Calu3 (cell line): ENCODE data around the gene ZNF679. TPM values are rescaled to one million over a fixed set of nuclear protein-coding genes. Genes with fewer than 3 reads are reported as not detected.
"Not testable (repeated sequence)": the region's sequence is repeated elsewhere in the genome, so short reads cannot be mapped to it uniquely, and the experiment has no call there.

Source experiments
- BruUV-seq: library from RNA; stranded (reverse); fragments of 400-500 nt; replicated peaks from 2 replicates; lab custom pipeline; 2021; lab: Mats Ljungman, UMichigan
- CTCF ChIA-PET: fragments of 300-600 bp; sonication (Branson Sonifier 250); formaldehyde crosslinking; loops from one replicate; lab custom pipeline; 2022; ENCODE audit warnings: antibody characterized with exemption; lab: Charles Lee
- DNase-seq: peaks from one replicate; pipeline ENCODE4 v3.0.0; 2022
- H3K27ac Mint-ChIP-seq: one replicate; pipeline ENCODE4 v1.8.0; 2022; ENCODE audit warnings: mixed read lengths; ENCODE audit not compliant: unreplicated experiment
- H3K27me3 Mint-ChIP-seq: one replicate; pipeline ENCODE4 v1.8.0; 2022; ENCODE audit warnings: mixed read lengths; ENCODE audit not compliant: unreplicated experiment
- H3K36me3 Mint-ChIP-seq: one replicate; pipeline ENCODE4 v1.8.0; 2022; ENCODE audit warnings: mild to moderate bottlenecking, moderate library complexity, mixed read lengths; ENCODE audit not compliant: insufficient read depth, unreplicated experiment
- H3K4me1 Mint-ChIP-seq: one replicate; pipeline ENCODE4 v1.8.0; 2022; ENCODE audit warnings: mild to moderate bottlenecking, low read depth, mixed read lengths; ENCODE audit not compliant: unreplicated experiment
- H3K4me3 Mint-ChIP-seq: one replicate; pipeline ENCODE4 v1.8.0; 2022; ENCODE audit warnings: mild to moderate bottlenecking, low read depth, moderate library complexity, mixed read lengths; ENCODE audit not compliant: unreplicated experiment
- H3K9me3 Mint-ChIP-seq: one replicate; pipeline ENCODE4 v1.8.0; 2022; ENCODE audit warnings: low read depth, mixed read lengths; ENCODE audit not compliant: unreplicated experiment
- CTCF ChIP-seq: fragments of 200-600 bp; IDR thresholded peaks from one replicate; pipeline ENCODE4 v1.8.0; 2022; ENCODE audit warnings: antibody characterized with exemption; ENCODE audit not compliant: unreplicated experiment
- intact Hi-C: fragments of 100-400 bp; cut with micrococcal nuclease; formaldehyde crosslinking; loops from one replicate; pipeline ENCODE4 v1.10.0; 2022; ENCODE audit not compliant: unreplicated experiment
- total RNA-seq: library from RNA; stranded (reverse); gene quantifications from 2 replicates; pipeline ENCODE4 v1.2.3, GENCODE V29; 2022

Gene ZNF679
- total RNA-seq, 1 experiment from 2014 or later = not detected

GRCh38 chr7:64312826-64313225, 84.6 kb downstream of the ZNF679 start:
- DNase-seq = no peak
- H3K27ac Mint-ChIP-seq = no peak overlapping the region
- CTCF ChIA-PET = no interaction called here
- no peaks in the 10 kb centered on the region for H3K27me3 Mint-ChIP-seq
- no TSS peak for BruUV-seq
- no peak for TF ChIP-seq CTCF
- intact Hi-C loops = no loop called here
- H3K4me1 Mint-ChIP-seq = no peaks in the 10 kb centered on the region
- no peaks in the 10 kb centered on the region for H3K9me3 Mint-ChIP-seq
- H3K4me3 Mint-ChIP-seq = no peak overlapping the region
- H3K36me3 Mint-ChIP-seq = peaks cover 13% of the 10 kb centered on the region

GRCh38 chr7:64313740-64314491, 85.6 kb downstream of the ZNF679 start, which contains the start of gene ZNF736:
TSS of gene ZNF736 (plus strand) at chr7:64313961. CDS start at chr7:64314151, 190 bp downstream.
- H3K4me1 Mint-ChIP-seq = no peaks in the 10 kb centered on the region
- CTCF ChIA-PET = no interaction called here
- H3K36me3 Mint-ChIP-seq = peaks cover 13% of the 10 kb centered on the region
- intact Hi-C loops = no loop called here
- H3K4me3 Mint-ChIP-seq = peak within 1 kb of the TSS; percentile 69
- BruUV-seq = TSS peak; percentile 49
- peak; percentile 66 for DNase-seq
- H3K27ac Mint-ChIP-seq = peak within 1 kb of the TSS; percentile 61
- H3K9me3 Mint-ChIP-seq = peaks cover 3% of the 10 kb centered on the region
- H3K27me3 Mint-ChIP-seq = no peaks in the 10 kb centered on the region
- TF ChIP-seq CTCF = no peak

- Mint-ChIP-seq H3K27me3 (no peaks in the 10 kb centered on the region), H3K27ac (peak overlapping the region; percentile 61), H3K9me3 (peaks cover 4% of the 10 kb centered on the region), H3K4me1 (no peaks in the 10 kb centered on the region), H3K4me3 (peak overlapping the region; percentile 69), H3K36me3 (peaks cover 13% of the 10 kb centered on the region)
- no TSS peak for BruUV-seq
- no peak for TF ChIP-seq CTCF
- CTCF ChIA-PET = no interaction called here
- DNase-seq = no peak
- intact Hi-C loops = no loop called here
Measured at GRCh38 chr7:64314566-64314965, 86.3 kb downstream of the ZNF679 start.

- H3K9me3 Mint-ChIP-seq, DNase-seq, H3K27ac Mint-ChIP-seq, intact Hi-C loops, H3K4me1 Mint-ChIP-seq, CTCF ChIA-PET, BruUV-seq, H3K27me3 Mint-ChIP-seq, H3K4me3 Mint-ChIP-seq: not testable (repeated sequence)
- H3K36me3 Mint-ChIP-seq = peaks cover 13% of the 10 kb centered on the region
Measured at GRCh38 chr7:64316031-64316742, 87.9 kb downstream of the ZNF679 start.

Other genes starting within 250 kb of the ZNF679 start
- gene ZNF722, start 229.6 kb upstream of the ZNF679 start, total RNA-seq = not detected in 2 replicates
- not detected in 2 replicates for gene ZNF727, start 183.0 kb upstream of the ZNF679 start, total RNA-seq
- not detected in 2 replicates for gene ZNF735, start 21.3 kb upstream of the ZNF679 start, total RNA-seq
- gene ZNF736, start 85.5 kb downstream of the ZNF679 start, total RNA-seq = 8.6 and 9.2 TPM in 2 replicates